Raji (cell line): ENCODE measurements around the gene UGP2.

Experiments
- POLR2A ChIP-seq: IDR thresholded peaks from 2 replicates; pipeline ENCODE4 v1.6.1; 2011; ENCODE audit warnings: low read depth, low read length, control low read depth; ENCODE audit not compliant: insufficient read depth

The UGP2 gene

GRCh38 chr2:63898839-63899238 is 57.1 kb downstream of the UGP2 start:
- no peak for TF ChIP-seq POLR2A

GRCh38 chr2:63899639-63900038 is 57.9 kb downstream of the UGP2 start:
- no peak for TF ChIP-seq POLR2A

- no peak for TF ChIP-seq POLR2A
Measured at GRCh38 chr2:63902149-63902548, 60.5 kb downstream of the UGP2 start.

- no peak for TF ChIP-seq POLR2A
Measured at GRCh38 chr2:63903003-63903402, 61.3 kb downstream of the UGP2 start.

GRCh38 chr2:63914311-63914710 is 72.6 kb downstream of the UGP2 start:
- TF ChIP-seq POLR2A = no peak

GRCh38 chr2:63926815-63927214 is 85.1 kb downstream of the UGP2 start:
- TF ChIP-seq POLR2A = no peak
